ENCODE data around the gene HMGN1.

The HMGN1 gene

GRCh38 chr21:39364949-39365348 lies 16.1 kb upstream of the HMGN1 start:
- no peak for TF ChIP-seq SPI1 (IDR thresholded peaks at IDR 0.05; ENCODE audit: borderline replicate concordance, low read depth)
- TF ChIP-seq GABPA (IDR thresholded peaks at IDR 0.05; ENCODE audit: low read depth) = no peak
- no peak for TF ChIP-seq CTCF (IDR thresholded peaks at IDR 0.05; ENCODE audit: insufficient read depth, low read length)
- no peak for TF ChIP-seq REST (IDR thresholded peaks at IDR 0.05; ENCODE audit: insufficient replicate concordance, low read depth)
- TF ChIP-seq POLR2AphosphoS5 (IDR thresholded peaks at IDR 0.05; ENCODE audit: low read depth) = no peak
- no peak overlapping the region for H3K27ac ChIP-seq (replicated peaks)
- no peak for DNase-seq (ENCODE audit: low read depth in 1 of 2, low spot score in 1 of 2)
- H3K27me3 ChIP-seq (ENCODE audit: insufficient read depth, poor library complexity, severe bottlenecking) = no peaks in the 10 kb centered on the region
- no peak overlapping the region for H3K4me3 ChIP-seq (replicated peaks; ENCODE audit: insufficient read depth, low read length)

GRCh38 chr21:39363607-39364555 lies 15.0 kb upstream of the HMGN1 start:
- peak overlapping the region; percentile 36 for H3K27ac ChIP-seq (replicated peaks)
- peak in 1 of 2 experiments; percentile 35 for DNase-seq (ENCODE audit: low read depth in 1 of 2, low spot score in 1 of 2)
- no peak for TF ChIP-seq GABPA (IDR thresholded peaks at IDR 0.05; ENCODE audit: low read depth)
- TF ChIP-seq REST (IDR thresholded peaks at IDR 0.05; ENCODE audit: insufficient replicate concordance, low read depth) = no peak
- TF ChIP-seq CTCF (IDR thresholded peaks at IDR 0.05; ENCODE audit: insufficient read depth, low read length) = no peak
- no peak for TF ChIP-seq SPI1 (IDR thresholded peaks at IDR 0.05; ENCODE audit: borderline replicate concordance, low read depth)
- no peak for TF ChIP-seq POLR2AphosphoS5 (IDR thresholded peaks at IDR 0.05; ENCODE audit: low read depth)

GRCh38 chr21:39362733-39363132 lies 13.8 kb upstream of the HMGN1 start:
- peak overlapping the region; percentile 50 for H3K27ac ChIP-seq (replicated peaks)
- no peak for DNase-seq (ENCODE audit: low read depth in 1 of 2, low spot score in 1 of 2)
- TF ChIP-seq CTCF (IDR thresholded peaks at IDR 0.05; ENCODE audit: insufficient read depth, low read length) (no peak), POLR2AphosphoS5 (IDR thresholded peaks at IDR 0.05; ENCODE audit: low read depth) (no peak), REST (IDR thresholded peaks at IDR 0.05; ENCODE audit: insufficient replicate concordance, low read depth) (no peak), GABPA (IDR thresholded peaks at IDR 0.05; ENCODE audit: low read depth) (no peak)
- no peak overlapping the region for H3K4me3 ChIP-seq (replicated peaks; ENCODE audit: insufficient read depth, low read length)
- H3K27me3 ChIP-seq (ENCODE audit: insufficient read depth, poor library complexity, severe bottlenecking) = no peaks in the 10 kb centered on the region

More at GRCh38 chr21:39363607-39364555, 15.0 kb upstream of the HMGN1 start:
- no peak overlapping the region for H3K4me3 ChIP-seq (replicated peaks; ENCODE audit: insufficient read depth, low read length)
- no peaks in the 10 kb centered on the region for H3K27me3 ChIP-seq (ENCODE audit: insufficient read depth, poor library complexity, severe bottlenecking)

Data from HL-60 (cell line).